HCT116 (cell line): Measurements from ENCODE around the gene GSTM1. TPM values are rescaled to one million over a fixed set of nuclear protein-coding genes. Genes with fewer than 3 reads are reported as not detected.

Source experiments
- ATAC-seq: fragments of 200-7000 bp; cut with Tn5 transposase; 2 replicates; pipeline ENCODE4 v1.9.1; 2020; ENCODE audit warnings: mild to moderate bottlenecking, moderate library complexity
- BruUV-seq: library from RNA; stranded (reverse); fragments of 400-500 nt; replicated peaks from 2 replicates; lab custom pipeline; 2021; lab: Mats Ljungman, UMichigan
- CTCF ChIA-PET: fragments of 300-600 bp; sonication (Branson Sonifier 250); formaldehyde crosslinking; loops from one replicate; lab custom pipeline; 2021; ENCODE audit warnings: antibody characterized with exemption; lab: Charles Lee
- POLR2A ChIA-PET: fragments of 300-600, 350-600 bp; sonication (Branson Sonifier 250); formaldehyde crosslinking; loops from one replicate; lab custom pipeline; 2021; ENCODE audit warnings: antibody characterized with exemption; lab: Charles Lee
- RAD21 ChIA-PET, 2 experiments: fragments of 300-600 bp; sonication (Branson Sonifier 250); formaldehyde crosslinking; loops; one replicate each; lab custom pipeline; 2023; ENCODE audit warnings: low total read pairs in 2 of 2; ENCODE audit not compliant: uncharacterized antibody in 2 of 2, unreplicated experiment in 2 of 2, low non-redundant PET in 1 of 2; lab: Charles Lee
- DNase-seq: peaks from one replicate; pipeline ENCODE4 v3.0.0-alpha.2; 2010; ENCODE audit warnings: low read depth, low spot score
- H2AFZ ChIP-seq: fragments of 200-600 bp; shearing (Covaris generic), sonication (generic); 2 replicates; pipeline ENCODE4 v1.6.1; 2017; ENCODE audit warnings: low read depth, mixed run types, mixed read lengths, antibody characterized with exemption, low read length; ENCODE audit not compliant: poor library complexity, severe bottlenecking
- H3K27ac ChIP-seq: 2 replicates; pipeline ENCODE4 v1.5.1; 2012; ENCODE audit warnings: low read depth, low read length
- H3K27me3 ChIP-seq: fragments of 200-600 bp; sonication (generic); 2 replicates; pipeline ENCODE4 v1.6.1; 2016; ENCODE audit warnings: mixed run types, low read length, mixed read lengths; ENCODE audit not compliant: insufficient read depth
- H3K36me3 ChIP-seq, 2 experiments: fragments of 200-500 bp in 1 of 2; fragments of 200-600 bp in 1 of 2; sonication (Bioruptor generic) in 1 of 2; sonication (generic) in 1 of 2; 2 replicates each; pipeline versions ENCODE4 v1.5.1 to v1.6.1; 2014 to 2016; ENCODE audit warnings: low read length in 2 of 2, inconsistent platforms in 1 of 2, mixed read lengths in 1 of 2, mixed run types in 1 of 2; ENCODE audit not compliant: insufficient read depth in 2 of 2, control insufficient read depth in 1 of 2
- H3K4me1 ChIP-seq, 2 experiments: fragments of 200-600 bp in 1 of 2; sonication (generic) in 1 of 2; 2 replicates each; pipeline versions ENCODE4 v1.5.1 to v1.6.1; 2012 to 2017; ENCODE audit warnings: low read length in 2 of 2, inconsistent platforms in 1 of 2, mild to moderate bottlenecking in 1 of 2, mixed read lengths in 1 of 2, mixed run types in 1 of 2, moderate library complexity in 1 of 2; ENCODE audit not compliant: insufficient read depth in 2 of 2, control insufficient read depth in 1 of 2
- H3K4me2 ChIP-seq: fragments of 200-600 bp; sonication (generic); 2 replicates; pipeline ENCODE4 v1.6.1; 2017; ENCODE audit warnings: mixed run types, low read length, mixed read lengths
- H3K4me3 ChIP-seq, 2 experiments: fragments of 200-600 bp in 1 of 2; sonication (generic) in 1 of 2; replicated peaks in 1 of 2; 2 replicates each; pipeline ENCODE4 v1.5.1; 2011 to 2016; ENCODE audit warnings: low read length in 2 of 2, control low read depth in 1 of 2, low read depth in 1 of 2, mild to moderate bottlenecking in 1 of 2, mixed read lengths in 1 of 2, mixed run types in 1 of 2
- H3K79me2 ChIP-seq: fragments of 200-600 bp; sonication (generic); 2 replicates; pipeline ENCODE4 v1.6.1; 2017; ENCODE audit warnings: mild to moderate bottlenecking, mixed run types, low read length, moderate library complexity, mixed read lengths; ENCODE audit not compliant: insufficient read depth
- H3K9ac ChIP-seq: fragments of 200-600 bp; sonication (generic); 2 replicates; pipeline ENCODE4 v1.6.1; 2016; ENCODE audit warnings: low read length, mixed read lengths
- H3K9me2 ChIP-seq: fragments of 200-600 bp; sonication (generic), shearing (Covaris generic); 2 replicates; pipeline ENCODE4 v1.6.1; 2017; ENCODE audit warnings: mixed run types, mild to moderate bottlenecking, moderate library complexity; ENCODE audit not compliant: insufficient read depth
- H3K9me3 ChIP-seq, 2 experiments: fragments of 200-500 bp in 1 of 2; fragments of 200-600 bp in 1 of 2; sonication (Bioruptor generic) in 1 of 2; sonication (generic) in 1 of 2; 2 replicates each; pipeline ENCODE4 v1.6.1; 2014 to 2017; ENCODE audit warnings: low read length in 2 of 2, mixed read lengths in 2 of 2, inconsistent platforms in 1 of 2, low read depth in 1 of 2, mild to moderate bottlenecking in 1 of 2, mixed run types in 1 of 2, moderate library complexity in 1 of 2; ENCODE audit not compliant: control insufficient read depth in 1 of 2, insufficient read depth in 1 of 2
- H4K20me1 ChIP-seq: fragments of 200-600 bp; sonication (generic), shearing (Covaris generic); 2 replicates; pipeline ENCODE4 v1.6.1; 2017; ENCODE audit warnings: mixed run types, mild to moderate bottlenecking, moderate library complexity; ENCODE audit not compliant: insufficient read depth
- ATF3 ChIP-seq: IDR thresholded peaks from 2 replicates; pipeline ENCODE4 v1.6.1; 2012
- CEBPB ChIP-seq: IDR thresholded peaks from 2 replicates; pipeline ENCODE4 v1.6.1; 2012; ENCODE audit warnings: low read depth
- EGR1 ChIP-seq: IDR thresholded peaks from 2 replicates; pipeline ENCODE4 v1.6.1; 2012; ENCODE audit warnings: low read depth
- EZH2 ChIP-seq: fragments of 200-600 bp; sonication (generic); IDR thresholded peaks from 2 replicates; pipeline ENCODE4 v1.6.1; 2017; ENCODE audit warnings: antibody characterized with exemption, mixed run types
- EZH2phosphoT487 ChIP-seq: fragments of 200-600 bp; IDR thresholded peaks from 2 replicates; pipeline ENCODE4 v1.6.1; 2018; ENCODE audit warnings: antibody characterized with exemption, borderline replicate concordance
- FOSL1 ChIP-seq: IDR thresholded peaks from 2 replicates; pipeline ENCODE4 v1.6.1; 2012; ENCODE audit warnings: low read depth
- POLR2A ChIP-seq: IDR thresholded peaks from 2 replicates; pipeline ENCODE4 v1.7.0; 2011; ENCODE audit warnings: borderline replicate concordance; ENCODE audit not compliant: insufficient read depth, insufficient read length; ENCODE audit errors: extremely low read depth
- POLR2AphosphoS5 ChIP-seq: IDR thresholded peaks from 2 replicates; pipeline ENCODE4 v1.6.1; 2011; ENCODE audit warnings: mild to moderate bottlenecking, low read depth, low read length, moderate library complexity
- SRF ChIP-seq: IDR thresholded peaks from 2 replicates; pipeline ENCODE4 v1.6.1; 2012; ENCODE audit warnings: low read depth
- ZBTB33 ChIP-seq: IDR thresholded peaks from 2 replicates; pipeline ENCODE4 v1.6.1; 2011; ENCODE audit warnings: mild to moderate bottlenecking, low read length, moderate library complexity; ENCODE audit not compliant: insufficient replicate concordance; ENCODE audit errors: extremely low read depth
- ZNF274 ChIP-seq: fragments of 200-500 bp; sonication (Bioruptor generic); IDR thresholded peaks from 2 replicates; pipeline ENCODE4 v1.6.1; 2014; ENCODE audit warnings: mild to moderate bottlenecking, low read depth, low read length, inconsistent platforms
- intact Hi-C: fragments of 100-400 bp; cut with micrococcal nuclease; formaldehyde crosslinking; loops from 2 replicates; pipeline ENCODE4 v1.10.0; 2022
- total RNA-seq: library from RNA; stranded (reverse); gene quantifications from one replicate; pipeline ENCODE4 v1.2.1, GENCODE V29; 2021; ENCODE audit not compliant: unreplicated experiment
- TF ChIP-seq, protein P1 (sequence below): IDR thresholded peaks from 2 replicates; pipeline ENCODE4 v1.6.1; 2012; ENCODE audit warnings: low read depth

The GSTM1 gene
- total RNA-seq, 1 experiment from 2014 or later: not detected

DNA sequence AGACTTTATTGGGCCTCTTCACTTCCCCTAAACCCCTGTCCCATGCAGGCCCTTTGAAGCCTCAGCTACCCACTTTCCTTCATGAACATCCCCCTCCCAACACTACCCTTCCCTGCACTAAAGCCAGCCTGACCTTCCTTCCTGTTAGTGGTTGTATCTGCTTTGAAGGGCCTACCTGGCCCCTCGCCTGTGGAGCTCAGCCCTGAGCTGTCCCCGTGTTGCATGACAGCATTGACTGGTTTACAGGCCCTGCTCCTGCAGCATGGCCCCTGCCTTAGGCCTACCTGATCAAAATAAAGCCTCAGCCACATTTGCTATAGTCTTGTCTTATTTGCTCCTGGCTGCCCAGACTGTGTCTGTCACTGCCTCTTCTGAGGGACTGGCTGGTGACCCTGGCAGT lies 26.2 kb upstream of the GSTM1 start:
- ChIA-PET CTCF (no interaction called here), POLR2A (interaction anchor here (1.4 kb wide), 1 partner anchor 12 kb away, joined by 3 read pairs; no protein-coding TSS in a partner anchor), RAD21 (no interaction called here)
- no peak overlapping the region for H3K9ac ChIP-seq
- ATAC-seq (no peak), DNase-seq (no peak)
- no peak for TF ChIP-seq EGR1
- H3K27ac ChIP-seq: no peak overlapping the region
- no peaks in the 10 kb centered on the region; a peak in 1 of 4 replicates for H3K36me3 ChIP-seq
- intact Hi-C loops: no loop called here
- no peaks in the 10 kb centered on the region for H3K9me2 ChIP-seq
- no peak overlapping the region for H3K4me3 ChIP-seq
- H3K4me1 ChIP-seq: peaks cover 0 to 13% of the 10 kb centered on the region in 2 experiments; a peak in 2 of 4 replicates
- no peaks in the 10 kb centered on the region for H3K79me2 ChIP-seq
- BruUV-seq: no TSS peak
- H3K27me3 ChIP-seq: no peaks in the 10 kb centered on the region
- H4K20me1 ChIP-seq: no peaks in the 10 kb centered on the region
- H2AFZ ChIP-seq: no peak overlapping the region
- H3K9me3 ChIP-seq: no peaks in the 10 kb centered on the region
- H3K4me2 ChIP-seq: no peak overlapping the region

- Histone ChIP-seq H3K27me3 (no peaks in the 10 kb centered on the region), H3K36me3 (no peaks in the 10 kb centered on the region), H3K9me3 (no peaks in the 10 kb centered on the region), H4K20me1 (no peaks in the 10 kb centered on the region), H3K79me2 (no peaks in the 10 kb centered on the region), H3K4me1 (peaks cover 0 to 4% of the 10 kb centered on the region in 2 experiments; a peak in 1 of 4 replicates), H3K9me2 (no peaks in the 10 kb centered on the region), H3K9ac (no peak overlapping the region), H3K4me3 (no peak overlapping the region), H3K27ac (no peak overlapping the region), H3K4me2 (no peak overlapping the region), H2AFZ (no peak overlapping the region)
- no peak for TF ChIP-seq EZH2phosphoT487
- TF ChIP-seq, protein P1, sequence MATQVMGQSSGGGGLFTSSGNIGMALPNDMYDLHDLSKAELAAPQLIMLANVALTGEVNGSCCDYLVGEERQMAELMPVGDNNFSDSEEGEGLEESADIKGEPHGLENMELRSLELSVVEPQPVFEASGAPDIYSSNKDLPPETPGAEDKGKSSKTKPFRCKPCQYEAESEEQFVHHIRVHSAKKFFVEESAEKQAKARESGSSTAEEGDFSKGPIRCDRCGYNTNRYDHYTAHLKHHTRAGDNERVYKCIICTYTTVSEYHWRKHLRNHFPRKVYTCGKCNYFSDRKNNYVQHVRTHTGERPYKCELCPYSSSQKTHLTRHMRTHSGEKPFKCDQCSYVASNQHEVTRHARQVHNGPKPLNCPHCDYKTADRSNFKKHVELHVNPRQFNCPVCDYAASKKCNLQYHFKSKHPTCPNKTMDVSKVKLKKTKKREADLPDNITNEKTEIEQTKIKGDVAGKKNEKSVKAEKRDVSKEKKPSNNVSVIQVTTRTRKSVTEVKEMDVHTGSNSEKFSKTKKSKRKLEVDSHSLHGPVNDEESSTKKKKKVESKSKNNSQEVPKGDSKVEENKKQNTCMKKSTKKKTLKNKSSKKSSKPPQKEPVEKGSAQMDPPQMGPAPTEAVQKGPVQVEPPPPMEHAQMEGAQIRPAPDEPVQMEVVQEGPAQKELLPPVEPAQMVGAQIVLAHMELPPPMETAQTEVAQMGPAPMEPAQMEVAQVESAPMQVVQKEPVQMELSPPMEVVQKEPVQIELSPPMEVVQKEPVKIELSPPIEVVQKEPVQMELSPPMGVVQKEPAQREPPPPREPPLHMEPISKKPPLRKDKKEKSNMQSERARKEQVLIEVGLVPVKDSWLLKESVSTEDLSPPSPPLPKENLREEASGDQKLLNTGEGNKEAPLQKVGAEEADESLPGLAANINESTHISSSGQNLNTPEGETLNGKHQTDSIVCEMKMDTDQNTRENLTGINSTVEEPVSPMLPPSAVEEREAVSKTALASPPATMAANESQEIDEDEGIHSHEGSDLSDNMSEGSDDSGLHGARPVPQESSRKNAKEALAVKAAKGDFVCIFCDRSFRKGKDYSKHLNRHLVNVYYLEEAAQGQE: no peak
- TF ChIP-seq SRF: no peak
- TF ChIP-seq ZBTB33: no peak
- no peak for TF ChIP-seq ATF3
- no peak for TF ChIP-seq EZH2
- no peak for TF ChIP-seq CEBPB
- TF ChIP-seq POLR2AphosphoS5: no peak
- no peak for TF ChIP-seq ZNF274
- no peak for TF ChIP-seq POLR2A
- no peak for TF ChIP-seq EGR1
- no peak for TF ChIP-seq FOSL1
- ChIA-PET RAD21 (no interaction called here), POLR2A (no interaction called here), CTCF (no interaction called here)
- no TSS peak for BruUV-seq
- DNase-seq (no peak), ATAC-seq (no peak)
- intact Hi-C loops: no loop called here
Observed at GRCh38 chr1:109664671-109665070, 22.9 kb upstream of the GSTM1 start.
